Stimulated activated naive CD8-positive, alpha-beta T cell treated with anti-CD3 and anti-CD28 coated beads, Interleukin-15, Interleukin-2, amounts not matched to agents 100 ng/mL and 50 ng/mL, for 24 hours (primary cell): ENCODE data around the gene XXYLT1.

Source experiments
- H3K27ac Mint-ChIP-seq: one replicate; pipeline ENCODE4 v1.8.0; 2021; ENCODE audit warnings: mild to moderate bottlenecking, mixed read lengths
- H3K27me3 Mint-ChIP-seq: one replicate; pipeline ENCODE4 v1.8.0; 2021; ENCODE audit warnings: mixed read lengths
- H3K36me3 Mint-ChIP-seq: one replicate; pipeline ENCODE4 v1.8.0; 2021; ENCODE audit warnings: low read depth, mixed read lengths
- H3K4me1 Mint-ChIP-seq: one replicate; pipeline ENCODE4 v1.8.0; 2021; ENCODE audit warnings: low read depth, mixed read lengths
- H3K4me3 Mint-ChIP-seq: one replicate; pipeline ENCODE4 v1.8.0; 2021; ENCODE audit warnings: mild to moderate bottlenecking, mixed read lengths
- H3K9me3 Mint-ChIP-seq: one replicate; pipeline ENCODE4 v1.8.0; 2021; ENCODE audit warnings: mixed read lengths

The XXYLT1 gene

GRCh38 chr3:195172896-195173295 is 98.1 kb downstream of the XXYLT1 start:
- Mint-ChIP-seq H3K27me3 (no peaks in the 10 kb centered on the region), H3K27ac (no peak overlapping the region), H3K36me3 (peaks cover 12% of the 10 kb centered on the region), H3K9me3 (no peaks in the 10 kb centered on the region), H3K4me3 (no peak overlapping the region), H3K4me1 (peaks cover 4% of the 10 kb centered on the region)

- Mint-ChIP-seq H3K9me3 (no peaks in the 10 kb centered on the region), H3K27me3 (no peaks in the 10 kb centered on the region), H3K36me3 (peaks cover 12% of the 10 kb centered on the region), H3K4me1 (peaks cover 4% of the 10 kb centered on the region), H3K4me3 (no peak overlapping the region), H3K27ac (no peak overlapping the region)
Measured at GRCh38 chr3:195172039-195172684, 98.8 kb downstream of the XXYLT1 start.

GRCh38 chr3:195171093-195171873 is 99.7 kb downstream of the XXYLT1 start:
- Mint-ChIP-seq H3K4me1 (peaks cover 5% of the 10 kb centered on the region), H3K9me3 (no peaks in the 10 kb centered on the region), H3K4me3 (no peak overlapping the region), H3K27ac (no peak overlapping the region), H3K27me3 (no peaks in the 10 kb centered on the region), H3K36me3 (peaks cover 12% of the 10 kb centered on the region)

GRCh38 chr3:195170496-195170895 is 100.5 kb downstream of the XXYLT1 start:
- no peak overlapping the region for H3K27ac Mint-ChIP-seq
- peaks cover 8% of the 10 kb centered on the region for H3K36me3 Mint-ChIP-seq
- no peaks in the 10 kb centered on the region for H3K9me3 Mint-ChIP-seq
- H3K27me3 Mint-ChIP-seq, result no peaks in the 10 kb centered on the region
- no peak overlapping the region for H3K4me3 Mint-ChIP-seq
- H3K4me1 Mint-ChIP-seq, result peaks cover 13% of the 10 kb centered on the region

- Mint-ChIP-seq H3K4me3 (no peak overlapping the region), H3K27ac (no peak overlapping the region), H3K27me3 (no peaks in the 10 kb centered on the region), H3K4me1 (peaks cover 26% of the 10 kb centered on the region), H3K9me3 (no peaks in the 10 kb centered on the region), H3K36me3 (no peaks in the 10 kb centered on the region)
Measured at GRCh38 chr3:195169011-195169649, 101.8 kb downstream of the XXYLT1 start.

- H3K4me3 Mint-ChIP-seq, result no peak overlapping the region
- H3K4me1 Mint-ChIP-seq, result peaks cover 34% of the 10 kb centered on the region
- no peaks in the 10 kb centered on the region for H3K9me3 Mint-ChIP-seq
- H3K27me3 Mint-ChIP-seq, result no peaks in the 10 kb centered on the region
- no peak overlapping the region for H3K27ac Mint-ChIP-seq
- H3K36me3 Mint-ChIP-seq, result no peaks in the 10 kb centered on the region
Measured at GRCh38 chr3:195168009-195168762, 102.8 kb downstream of the XXYLT1 start.

- Mint-ChIP-seq H3K9me3 (no peaks in the 10 kb centered on the region), H3K27me3 (no peaks in the 10 kb centered on the region), H3K4me1 (peaks cover 45% of the 10 kb centered on the region), H3K36me3 (no peaks in the 10 kb centered on the region), H3K4me3 (no peak overlapping the region), H3K27ac (no peak overlapping the region)
Measured at GRCh38 chr3:195165790-195166189, 105.2 kb downstream of the XXYLT1 start.

GRCh38 chr3:195165265-195165609 is 105.7 kb downstream of the XXYLT1 start:
- H3K4me3 Mint-ChIP-seq, result no peak overlapping the region
- peaks cover 45% of the 10 kb centered on the region for H3K4me1 Mint-ChIP-seq
- peak overlapping the region; percentile 31 for H3K27ac Mint-ChIP-seq

GRCh38 chr3:195164573-195165264 is 106.2 kb downstream of the XXYLT1 start:
- H3K4me1 Mint-ChIP-seq, result peaks cover 49% of the 10 kb centered on the region
- no peak overlapping the region for H3K4me3 Mint-ChIP-seq
- no peaks in the 10 kb centered on the region for H3K9me3 Mint-ChIP-seq
- no peaks in the 10 kb centered on the region for H3K36me3 Mint-ChIP-seq
- peak overlapping the region; percentile 53 for H3K27ac Mint-ChIP-seq
- H3K27me3 Mint-ChIP-seq, result no peaks in the 10 kb centered on the region

More at GRCh38 chr3:195165265-195165609, 105.7 kb downstream of the XXYLT1 start:
- Mint-ChIP-seq H3K9me3 (no peaks in the 10 kb centered on the region), H3K36me3 (no peaks in the 10 kb centered on the region), H3K27me3 (no peaks in the 10 kb centered on the region)

- Mint-ChIP-seq H3K27ac (peak overlapping the region; percentile 53), H3K9me3 (no peaks in the 10 kb centered on the region), H3K36me3 (no peaks in the 10 kb centered on the region), H3K27me3 (no peaks in the 10 kb centered on the region), H3K4me1 (peaks cover 49% of the 10 kb centered on the region), H3K4me3 (no peak overlapping the region)
Measured at GRCh38 chr3:195163719-195164572, 107.0 kb downstream of the XXYLT1 start.

- Mint-ChIP-seq H3K9me3 (no peaks in the 10 kb centered on the region), H3K4me3 (no peak overlapping the region), H3K36me3 (no peaks in the 10 kb centered on the region), H3K27me3 (no peaks in the 10 kb centered on the region), H3K4me1 (peaks cover 49% of the 10 kb centered on the region), H3K27ac (peak overlapping the region; percentile 43)
Measured at GRCh38 chr3:195162816-195163215, 108.1 kb downstream of the XXYLT1 start.

GRCh38 chr3:195162033-195162669 is 108.8 kb downstream of the XXYLT1 start:
- peaks cover 53% of the 10 kb centered on the region for H3K4me1 Mint-ChIP-seq
- peak overlapping the region; percentile 56 for H3K27ac Mint-ChIP-seq
- H3K4me3 Mint-ChIP-seq, result peak overlapping the region; percentile 5
- no peaks in the 10 kb centered on the region for H3K36me3 Mint-ChIP-seq
- no peaks in the 10 kb centered on the region for H3K9me3 Mint-ChIP-seq
- no peaks in the 10 kb centered on the region for H3K27me3 Mint-ChIP-seq

GRCh38 chr3:195160908-195161434 is 110.0 kb downstream of the XXYLT1 start:
- peaks cover 55% of the 10 kb centered on the region for H3K4me1 Mint-ChIP-seq
- H3K27ac Mint-ChIP-seq, result no peak overlapping the region
- H3K27me3 Mint-ChIP-seq, result no peaks in the 10 kb centered on the region
- H3K4me3 Mint-ChIP-seq, result no peak overlapping the region
- peaks cover 5% of the 10 kb centered on the region for H3K36me3 Mint-ChIP-seq
- no peaks in the 10 kb centered on the region for H3K9me3 Mint-ChIP-seq
